Caco-2 (cell line): ENCODE results near the gene RMDN3. TPM values are rescaled to one million over a fixed set of nuclear protein-coding genes. Genes with fewer than 3 reads are reported as not detected.

Source experiments
- BruUV-seq: library from RNA; stranded (reverse); fragments of 400-500 nt; replicated peaks from 2 replicates; lab custom pipeline; 2021; lab: Mats Ljungman, UMichigan
- CTCF ChIA-PET: fragments of 300-600 bp; sonication (Branson Sonifier 250); formaldehyde crosslinking; loops from one replicate; lab custom pipeline; 2022; ENCODE audit warnings: antibody characterized with exemption; lab: Charles Lee
- POLR2A ChIA-PET: fragments of 300-600 bp; sonication (Branson Sonifier 250); formaldehyde crosslinking; loops from one replicate; lab custom pipeline; 2022; ENCODE audit warnings: antibody characterized with exemption; lab: Charles Lee
- DNase-seq, 2 experiments: peaks; one replicate each; pipeline versions ENCODE4 v3.0.0 to v3.0.0-alpha.2; 2020 to 2022
- H3K27me3 ChIP-seq: replicated peaks from 2 replicates; pipeline ENCODE4 v1.6.0; 2011; ENCODE audit warnings: low read length; ENCODE audit not compliant: control insufficient read depth, insufficient read depth
- H3K36me3 ChIP-seq: 2 replicates; pipeline ENCODE4 v1.5.1; 2011; ENCODE audit warnings: low read length; ENCODE audit not compliant: control insufficient read depth, insufficient read depth
- H3K4me1 ChIP-seq: fragments of 250-450 bp; sonication (Bioruptor Pico); 2 replicates; pipeline ENCODE4 v1.5.1; 2020; ENCODE audit warnings: mild to moderate bottlenecking
- H3K4me3 ChIP-seq: 2 replicates; pipeline ENCODE4 v1.5.1; 2011; ENCODE audit warnings: low read depth, mild to moderate bottlenecking, control low read depth, low read length
- H3K9me3 ChIP-seq: fragments of 250-450 bp; sonication (Bioruptor Pico); 2 replicates; pipeline ENCODE4 v1.5.1; 2020; ENCODE audit warnings: mild to moderate bottlenecking, moderate library complexity
- H3K27ac Mint-ChIP-seq: one replicate; pipeline ENCODE4 v1.8.0; 2022; ENCODE audit warnings: mixed read lengths; ENCODE audit not compliant: unreplicated experiment
- H3K27me3 Mint-ChIP-seq: one replicate; pipeline ENCODE4 v1.8.0; 2022; ENCODE audit warnings: mixed read lengths; ENCODE audit not compliant: insufficient read depth, unreplicated experiment
- H3K36me3 Mint-ChIP-seq: one replicate; pipeline ENCODE4 v1.8.0; 2022; ENCODE audit warnings: mild to moderate bottlenecking, mixed read lengths; ENCODE audit not compliant: insufficient read depth, unreplicated experiment
- H3K4me1 Mint-ChIP-seq: one replicate; pipeline ENCODE4 v1.8.0; 2022; ENCODE audit warnings: low read depth, mixed read lengths; ENCODE audit not compliant: unreplicated experiment
- H3K4me3 Mint-ChIP-seq: one replicate; pipeline ENCODE4 v1.8.0; 2022; ENCODE audit warnings: mild to moderate bottlenecking, moderate library complexity, mixed read lengths; ENCODE audit not compliant: unreplicated experiment
- H3K9me3 Mint-ChIP-seq: one replicate; pipeline ENCODE4 v1.8.0; 2022; ENCODE audit warnings: mixed read lengths; ENCODE audit not compliant: unreplicated experiment
- intact Hi-C: fragments of 100-400 bp; cut with micrococcal nuclease; formaldehyde crosslinking; loops from one replicate; pipeline ENCODE4 v1.10.0; 2022; ENCODE audit not compliant: unreplicated experiment
- total RNA-seq: library from RNA; stranded (reverse); gene quantifications from 2 replicates; pipeline ENCODE4 v1.2.3, GENCODE V29; 2022
- TF ChIP-seq, protein P1 (sequence below), 2 experiments: fragments of 200-600 bp in 1 of 2; IDR thresholded peaks; 1 replicate in 1 of 2; 2 replicates in 1 of 2; pipeline versions ENCODE4 v1.5.1 to v1.8.0; 2011 to 2022; ENCODE audit warnings: antibody characterized with exemption in 1 of 2, control low read depth in 1 of 2, inconsistent platforms in 1 of 2, low read depth in 1 of 2, low read length in 1 of 2, mild to moderate bottlenecking in 1 of 2, moderate library complexity in 1 of 2; ENCODE audit not compliant: insufficient read depth in 1 of 2, severe bottlenecking in 1 of 2, unreplicated experiment in 1 of 2

RMDN3 gene
- total RNA-seq, 1 experiment from 2014 or later: 48.0 TPM

DNA sequence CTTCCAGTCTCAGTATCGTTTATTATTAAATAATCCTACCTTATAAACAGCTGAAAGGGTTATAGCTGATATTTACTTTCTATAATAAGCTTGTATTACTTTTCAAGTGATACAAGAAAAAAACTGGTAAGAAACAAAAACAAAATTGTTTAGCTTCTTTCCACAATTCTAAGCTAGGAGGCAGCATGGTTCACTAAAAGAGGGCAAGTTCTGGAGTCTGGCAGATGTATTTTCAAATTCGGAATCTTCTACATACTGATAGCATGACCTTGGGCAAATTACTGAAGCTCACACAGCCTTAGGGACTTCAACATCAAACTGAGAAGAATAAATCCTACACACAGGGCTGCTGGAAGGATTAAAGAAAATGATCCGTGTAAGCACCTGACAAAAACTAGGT is 30.1 kb upstream of the RMDN3 start:
- Mint-ChIP-seq H3K9me3 (no peaks in the 10 kb centered on the region), H3K27me3 (no peaks in the 10 kb centered on the region), H3K27ac (no peak overlapping the region), H3K4me1 (peaks cover 15% of the 10 kb centered on the region), H3K36me3 (no peaks in the 10 kb centered on the region), H3K4me3 (no peak overlapping the region)
- TF ChIP-seq, protein P1, sequence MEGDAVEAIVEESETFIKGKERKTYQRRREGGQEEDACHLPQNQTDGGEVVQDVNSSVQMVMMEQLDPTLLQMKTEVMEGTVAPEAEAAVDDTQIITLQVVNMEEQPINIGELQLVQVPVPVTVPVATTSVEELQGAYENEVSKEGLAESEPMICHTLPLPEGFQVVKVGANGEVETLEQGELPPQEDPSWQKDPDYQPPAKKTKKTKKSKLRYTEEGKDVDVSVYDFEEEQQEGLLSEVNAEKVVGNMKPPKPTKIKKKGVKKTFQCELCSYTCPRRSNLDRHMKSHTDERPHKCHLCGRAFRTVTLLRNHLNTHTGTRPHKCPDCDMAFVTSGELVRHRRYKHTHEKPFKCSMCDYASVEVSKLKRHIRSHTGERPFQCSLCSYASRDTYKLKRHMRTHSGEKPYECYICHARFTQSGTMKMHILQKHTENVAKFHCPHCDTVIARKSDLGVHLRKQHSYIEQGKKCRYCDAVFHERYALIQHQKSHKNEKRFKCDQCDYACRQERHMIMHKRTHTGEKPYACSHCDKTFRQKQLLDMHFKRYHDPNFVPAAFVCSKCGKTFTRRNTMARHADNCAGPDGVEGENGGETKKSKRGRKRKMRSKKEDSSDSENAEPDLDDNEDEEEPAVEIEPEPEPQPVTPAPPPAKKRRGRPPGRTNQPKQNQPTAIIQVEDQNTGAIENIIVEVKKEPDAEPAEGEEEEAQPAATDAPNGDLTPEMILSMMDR (IDR thresholded peaks at IDR 0.05; ENCODE audit: insufficient read depth in 1 of 2, low read depth in 1 of 2, low read length in 1 of 2, severe bottlenecking in 1 of 2, unreplicated experiment in 1 of 2): peak in 1 of 2 experiments; percentile 19
- Histone ChIP-seq H3K36me3 (no peaks in the 10 kb centered on the region; the same call in 1 of the 2 replicates), H3K27me3 (no peaks in the 10 kb centered on the region), H3K9me3 (no peaks in the 10 kb centered on the region), H3K4me3 (no peak overlapping the region), H3K4me1 (peaks cover 14% of the 10 kb centered on the region)
- BruUV-seq: no TSS peak
- intact Hi-C loops: loop anchor here (10.0 kb wide), 1 partner anchor 190 kb away; the partner anchor contains the start of gene KNL1
- DNase-seq: no peak
- ChIA-PET POLR2A (no interaction called here), CTCF (interaction anchor here (0.7 to 2.4 kb wide), 12 partner anchors 15 to 119 kb away, joined by 3 to 13 read pairs (median 6); partner anchors contain the start of genes RHOV, SPINT1 and VPS18)

DNA sequence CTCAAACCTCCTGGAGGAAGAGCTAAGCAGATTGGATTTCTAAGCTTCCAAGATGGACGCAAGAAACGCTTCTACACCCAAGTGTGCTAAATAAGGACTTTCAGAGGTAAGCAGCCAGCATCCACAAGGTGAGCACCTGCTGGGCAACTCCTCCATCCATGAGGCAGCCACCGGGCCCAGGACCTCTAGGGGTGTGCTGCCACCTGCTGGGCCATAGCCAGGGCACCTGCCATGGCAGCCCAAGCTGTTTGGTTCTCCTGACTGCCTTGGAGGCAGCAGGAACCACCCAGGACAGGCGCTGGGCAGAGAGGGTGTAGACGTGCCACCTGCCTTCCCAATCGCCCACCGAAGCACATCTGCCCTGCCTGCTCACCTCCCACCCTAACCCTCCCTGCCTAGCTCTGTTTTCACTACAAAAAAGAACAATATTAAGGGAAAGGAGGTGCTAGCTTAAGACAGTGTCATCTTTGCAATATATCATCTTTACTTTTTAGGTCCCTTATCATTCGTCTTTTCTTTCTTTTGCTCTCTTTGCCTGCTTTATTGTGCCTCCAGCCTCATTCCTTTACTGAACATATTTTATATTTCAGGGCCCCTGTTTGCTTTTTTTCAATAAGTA is 27.7 kb upstream of the RMDN3 start:
- Mint-ChIP-seq H3K4me3 (no peak overlapping the region), H3K36me3 (peaks cover 7% of the 10 kb centered on the region), H3K27ac (no peak overlapping the region), H3K27me3 (no peaks in the 10 kb centered on the region), H3K9me3 (no peaks in the 10 kb centered on the region), H3K4me1 (peaks cover 9% of the 10 kb centered on the region)
- peak; percentile 76 to 88 for DNase-seq
- ChIA-PET CTCF (interaction anchor here (0.7 to 2.0 kb wide), 14 partner anchors 9 to 112 kb away, joined by 3 to 21 read pairs (median 4); partner anchors contain the start of genes DNAJC17, GCHFR, RAD51 and SPINT1), POLR2A (interaction anchor here (0.6 to 0.7 kb wide), 2 partner anchors 36 to 411 kb away, joined by 3 read pairs; no protein-coding TSS in a partner anchor)
- TF ChIP-seq, protein P1 (IDR thresholded peaks at IDR 0.05; ENCODE audit: insufficient read depth in 1 of 2, low read depth in 1 of 2, low read length in 1 of 2, severe bottlenecking in 1 of 2, unreplicated experiment in 1 of 2): peak; percentile 81 to 89
- Histone ChIP-seq H3K4me1 (peaks cover 9% of the 10 kb centered on the region), H3K27me3 (no peaks in the 10 kb centered on the region), H3K4me3 (no peak overlapping the region), H3K36me3 (no peaks in the 10 kb centered on the region), H3K9me3 (no peaks in the 10 kb centered on the region)
- intact Hi-C loops: loop anchor here (1.0 to 10.0 kb wide), 5 partner anchors 36 to 188 kb away; partner anchors contain the start of genes KNL1 and VPS18
- BruUV-seq: no TSS peak

DNA sequence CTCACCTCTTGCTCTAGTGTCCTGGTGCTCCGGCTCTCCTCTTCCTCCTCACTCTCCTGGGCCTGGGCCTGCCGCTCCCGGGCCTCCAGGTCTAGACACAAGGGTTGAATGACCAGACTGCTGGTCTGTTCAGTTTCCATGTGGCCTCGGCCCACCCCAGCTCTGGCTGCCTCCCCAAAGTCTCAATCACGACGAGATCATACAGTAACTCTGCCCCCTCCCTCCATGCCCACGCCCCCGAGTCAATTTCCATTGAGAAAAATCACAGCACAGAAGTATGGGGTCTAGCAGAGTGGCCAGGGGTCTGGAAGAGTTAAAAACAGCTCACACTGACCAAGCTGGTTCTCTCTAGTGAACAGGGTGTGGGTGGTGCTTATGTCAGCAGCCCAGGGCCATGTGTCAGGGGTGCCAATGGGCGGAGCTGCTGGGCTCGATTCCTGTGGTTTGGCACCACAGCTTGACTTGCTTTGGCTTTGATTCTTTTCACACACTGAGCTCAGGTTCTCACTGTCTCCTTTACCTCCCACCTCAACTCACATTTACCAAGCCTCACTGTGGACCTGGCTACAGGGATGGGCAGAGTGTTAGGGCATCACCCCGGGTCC is 21.6 kb upstream of the RMDN3 start:
- TF ChIP-seq, protein P1 (IDR thresholded peaks at IDR 0.05; ENCODE audit: insufficient read depth in 1 of 2, low read depth in 1 of 2, low read length in 1 of 2, severe bottlenecking in 1 of 2, unreplicated experiment in 1 of 2): no peak
- Mint-ChIP-seq H3K4me3 (no peak overlapping the region), H3K36me3 (peaks cover 27% of the 10 kb centered on the region), H3K27ac (no peak overlapping the region), H3K9me3 (no peaks in the 10 kb centered on the region), H3K4me1 (no peaks in the 10 kb centered on the region), H3K27me3 (no peaks in the 10 kb centered on the region)
- DNase-seq: no peak
- no peaks in the 10 kb centered on the region for H3K9me3 ChIP-seq
- no TSS peak for BruUV-seq
- POLR2A ChIA-PET: no interaction called here
- CTCF ChIA-PET: interaction anchor here (1.3 kb wide), 1 partner anchor 13 kb away, joined by 3 read pairs; the partner anchor contains the start of gene GCHFR
- intact Hi-C loops: no loop called here
- no peak overlapping the region for H3K4me3 ChIP-seq
- H3K27me3 ChIP-seq: no peaks in the 10 kb centered on the region
- H3K4me1 ChIP-seq: no peaks in the 10 kb centered on the region
- H3K36me3 ChIP-seq: no peaks in the 10 kb centered on the region
